Measurements from ENCODE around the gene SLC1A6.
"Not testable (repeated sequence)": the region's sequence is repeated elsewhere in the genome, so short reads cannot be mapped to it uniquely, and the experiment has no call there.

Gene SLC1A6

DNA sequence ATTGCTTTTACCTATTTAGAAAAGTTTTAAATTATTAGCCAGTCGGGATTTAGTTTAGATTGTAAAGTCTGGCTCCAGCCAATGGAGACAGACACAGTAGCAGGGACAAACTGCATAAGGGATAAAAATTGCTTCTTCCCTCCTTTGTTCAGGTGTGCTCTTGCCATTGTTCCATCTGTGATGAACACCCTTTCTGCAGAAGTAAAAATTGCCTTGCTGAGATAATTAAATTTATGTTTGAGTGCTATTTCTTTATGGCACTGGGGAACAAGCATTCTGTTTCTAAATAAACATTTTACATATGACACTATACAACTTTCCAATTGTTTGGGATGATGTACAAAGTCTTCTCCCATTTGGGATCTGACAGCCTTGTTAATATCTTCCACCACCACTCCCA lies 20.4 kb downstream of the SLC1A6 start:
- DNase-seq (ENCODE audit: low spot score) = no peak

DNA sequence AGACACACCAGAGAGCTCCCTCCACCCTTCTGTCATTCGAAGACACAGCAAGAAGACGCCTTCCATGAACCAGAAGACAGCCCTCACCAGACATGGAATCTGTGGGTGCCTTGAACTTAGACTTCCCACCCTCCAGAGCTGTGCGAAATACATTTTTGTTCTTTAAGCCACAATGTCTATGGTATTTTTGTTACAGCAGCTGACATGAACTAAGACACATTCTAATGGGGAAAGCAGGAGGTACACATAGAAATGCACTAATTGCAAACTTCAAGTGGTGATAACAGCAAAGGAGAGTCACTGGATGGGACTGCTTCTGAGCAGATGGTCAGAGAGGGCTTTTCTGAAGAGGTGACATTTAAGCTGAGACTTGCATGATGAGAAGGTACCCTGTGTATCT lies 22.2 kb downstream of the SLC1A6 start:
- DNase-seq (ENCODE audit: low spot score) = no peak

DNA sequence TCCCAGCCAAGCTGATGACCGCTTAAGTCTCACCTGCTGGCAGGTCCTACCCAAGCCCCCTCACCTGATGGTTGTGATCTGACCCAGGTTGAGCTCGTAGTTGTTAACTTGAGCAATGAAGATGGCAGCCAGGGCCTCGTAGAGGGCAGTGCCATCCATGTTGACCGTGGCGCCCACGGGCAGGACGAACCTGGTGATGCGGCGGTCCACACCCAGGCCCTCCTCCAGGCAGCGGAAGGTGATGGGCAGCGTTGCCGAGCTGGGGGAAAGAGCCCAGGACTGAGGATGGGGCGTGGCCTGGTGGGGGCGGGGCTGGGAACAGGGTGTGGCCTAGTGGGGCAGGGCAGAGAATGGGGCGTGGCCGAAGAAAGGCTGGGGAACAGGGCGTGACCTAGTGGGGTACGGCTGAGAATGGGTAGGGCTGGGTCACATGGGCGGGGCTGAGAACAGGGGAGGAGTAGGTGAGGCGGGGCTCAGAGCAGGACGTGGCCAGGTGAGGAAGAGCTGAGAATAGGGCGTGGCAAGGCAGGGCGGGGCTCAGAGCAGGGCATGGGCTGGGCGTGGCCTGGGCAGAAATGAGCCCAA lies 25.5 kb downstream of the SLC1A6 start:
- DNase-seq (ENCODE audit: low spot score) = no peak

DNA sequence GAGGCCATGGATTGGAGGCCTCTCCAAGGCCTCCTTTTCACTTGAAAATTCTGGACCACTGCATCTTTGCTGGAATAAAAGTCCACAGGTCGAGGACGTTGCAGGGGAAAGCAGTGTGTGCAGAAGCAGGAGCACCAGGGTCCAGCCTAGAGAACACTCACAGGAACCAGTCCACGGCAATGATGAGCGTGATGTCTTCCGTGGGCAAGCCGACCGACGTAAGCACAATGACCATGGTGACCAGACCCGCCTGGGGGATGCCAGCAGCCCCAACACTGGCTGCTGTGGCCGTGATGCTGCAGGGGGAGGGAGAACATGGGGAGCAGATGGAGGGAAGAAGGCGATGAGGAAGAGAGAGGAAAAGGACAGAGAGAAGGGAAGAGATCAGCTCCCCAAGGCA lies 26.9 kb downstream of the SLC1A6 start:
- no peak for DNase-seq (ENCODE audit: low spot score)

GRCh38 chr19:14950421-14950820 lies 29.2 kb downstream of the SLC1A6 start:
- no peak for DNase-seq (ENCODE audit: low spot score)

DNA sequence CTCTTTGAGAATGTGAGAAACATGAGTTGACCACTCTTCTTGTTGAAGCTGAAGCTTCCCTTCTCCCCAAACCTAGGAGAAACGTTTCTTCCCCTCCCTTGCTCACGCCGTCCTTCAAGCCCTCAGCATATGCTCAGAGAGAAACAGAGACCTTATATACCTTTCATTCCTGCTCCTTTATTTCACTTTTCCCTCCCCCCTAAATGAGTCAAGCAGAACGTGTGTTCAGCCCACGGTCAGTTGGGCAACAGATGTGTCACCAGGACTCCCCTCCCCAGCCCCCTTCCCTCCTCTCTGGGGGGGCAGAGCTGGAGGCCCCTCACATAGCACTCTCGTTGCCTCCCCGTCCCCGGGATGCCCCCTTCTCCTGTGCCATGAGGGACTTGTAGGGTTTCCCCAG lies 29.8 kb downstream of the SLC1A6 start:
- DNase-seq (ENCODE audit: low spot score) = no peak

DNA sequence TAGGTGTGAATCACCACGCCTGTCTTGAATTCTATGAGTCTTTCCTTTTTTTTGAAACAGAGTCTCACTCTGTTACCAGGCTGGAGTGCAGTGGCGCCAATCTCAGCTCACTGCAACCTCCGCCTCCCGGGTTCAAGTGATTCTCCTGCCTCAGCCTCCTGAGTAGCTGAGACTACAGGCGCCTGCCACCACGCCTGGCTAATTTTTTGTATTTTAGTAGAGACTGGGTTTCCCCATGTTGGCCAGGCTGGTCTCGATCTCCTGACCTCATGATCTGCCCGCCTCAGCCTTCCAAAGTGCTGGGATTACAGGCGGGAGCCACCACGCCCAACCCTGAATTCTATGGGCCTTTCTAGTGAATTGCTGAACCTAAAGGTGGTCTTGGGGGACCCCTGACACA lies 30.3 kb downstream of the SLC1A6 start:
- not testable (repeated sequence) for DNase-seq (ENCODE audit: low spot score)

GRCh38 chr19:14944456-14944855 lies 35.2 kb downstream of the SLC1A6 start:
- DNase-seq (ENCODE audit: low spot score) = no peak

DNA sequence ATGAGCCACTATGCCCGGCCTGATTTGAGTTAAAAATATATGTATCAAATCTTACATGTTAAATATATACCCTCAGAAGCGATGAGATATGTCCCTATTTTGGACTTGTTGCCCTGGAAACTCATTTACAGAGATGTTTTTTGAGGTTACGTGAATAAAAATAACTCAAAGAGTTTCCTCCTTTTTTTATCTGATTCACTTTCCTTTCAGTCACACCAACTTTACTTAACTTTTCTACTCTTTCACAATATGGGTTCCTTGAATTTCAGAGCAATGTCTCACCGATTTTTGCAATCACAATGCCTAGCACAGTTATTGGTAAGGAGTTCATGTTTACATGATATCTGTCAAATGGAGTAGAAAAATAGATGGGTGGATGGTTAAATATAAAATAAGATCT lies 36.1 kb downstream of the SLC1A6 start:
- DNase-seq (ENCODE audit: low spot score) = no peak

GRCh38 chr19:14941189-14941588 lies 38.5 kb downstream of the SLC1A6 start, which contains the start of gene OR7C2:
Gene OR7C2 (plus strand): TSS chr19:14941489. CDS start chr19:14941489, 0 bp downstream.
- no peak for DNase-seq (ENCODE audit: low spot score)

GRCh38 chr19:14940266-14940665 lies 39.4 kb downstream of the SLC1A6 start:
- DNase-seq (ENCODE audit: low spot score) = no peak

GRCh38 chr19:14933506-14933905 lies 46.2 kb downstream of the SLC1A6 start:
- no peak for DNase-seq (ENCODE audit: low spot score)

DNA sequence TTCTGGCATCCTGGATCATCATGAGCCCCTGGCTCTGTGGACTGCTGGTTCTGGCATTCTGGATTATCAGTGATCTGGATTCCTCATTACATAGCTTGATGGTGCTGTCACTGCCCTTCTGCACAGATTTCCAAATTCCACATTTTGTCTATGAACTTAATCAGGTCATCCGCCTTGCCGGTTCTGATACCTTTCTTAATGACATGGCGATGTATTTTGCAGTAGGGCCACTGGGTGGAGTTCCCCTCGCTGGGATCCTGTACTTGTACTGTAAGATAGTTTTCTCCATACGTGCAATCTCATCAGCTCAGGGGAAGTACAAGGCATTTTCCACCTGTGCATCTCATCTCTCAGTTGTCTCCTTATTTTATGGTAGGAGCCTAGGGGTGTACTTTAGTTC lies 62.8 kb downstream of the SLC1A6 start:
- DNase-seq (ENCODE audit: low spot score) = no peak

DNA sequence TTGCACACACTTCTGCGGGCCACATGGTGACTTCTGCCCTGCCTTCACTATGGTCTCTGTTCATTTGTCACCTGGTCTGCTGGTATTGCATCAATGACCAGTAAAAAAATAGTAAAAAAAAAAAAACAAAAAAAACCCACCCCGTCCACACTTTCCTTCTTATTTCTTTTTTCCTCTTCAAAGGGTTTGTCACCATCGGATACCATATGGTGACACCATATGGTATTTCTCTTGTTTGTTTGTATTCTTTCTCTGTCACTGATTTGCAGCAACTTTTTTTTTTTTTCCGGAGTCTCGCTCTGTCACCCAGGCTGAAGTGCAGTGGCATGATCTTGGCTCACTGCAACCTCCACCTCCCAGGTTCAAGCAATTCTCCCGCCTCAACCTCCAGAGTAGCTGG lies 64.5 kb downstream of the SLC1A6 start:
- DNase-seq (ENCODE audit: low spot score) = no peak

DNA sequence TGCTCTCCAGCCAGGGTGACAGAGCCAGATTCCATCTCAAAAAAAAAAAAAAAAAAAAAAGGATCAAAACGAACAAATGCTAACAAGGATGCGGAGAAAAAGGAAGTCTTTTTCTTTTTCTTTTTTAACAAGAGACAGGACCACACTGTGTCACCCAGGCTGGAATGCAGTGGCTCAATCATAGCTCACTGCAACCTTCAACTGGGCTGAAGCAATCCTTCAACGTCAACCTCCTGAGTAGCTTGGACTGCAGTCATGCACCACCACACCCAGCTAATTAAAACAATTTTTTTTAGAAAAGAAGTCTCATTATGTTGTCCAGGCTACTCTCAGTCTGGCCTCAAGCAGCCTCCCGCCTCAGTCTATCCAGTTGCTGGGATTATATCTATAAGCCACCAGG lies 73.0 kb downstream of the SLC1A6 start:
- no peak for DNase-seq (ENCODE audit: low spot score)

DNA sequence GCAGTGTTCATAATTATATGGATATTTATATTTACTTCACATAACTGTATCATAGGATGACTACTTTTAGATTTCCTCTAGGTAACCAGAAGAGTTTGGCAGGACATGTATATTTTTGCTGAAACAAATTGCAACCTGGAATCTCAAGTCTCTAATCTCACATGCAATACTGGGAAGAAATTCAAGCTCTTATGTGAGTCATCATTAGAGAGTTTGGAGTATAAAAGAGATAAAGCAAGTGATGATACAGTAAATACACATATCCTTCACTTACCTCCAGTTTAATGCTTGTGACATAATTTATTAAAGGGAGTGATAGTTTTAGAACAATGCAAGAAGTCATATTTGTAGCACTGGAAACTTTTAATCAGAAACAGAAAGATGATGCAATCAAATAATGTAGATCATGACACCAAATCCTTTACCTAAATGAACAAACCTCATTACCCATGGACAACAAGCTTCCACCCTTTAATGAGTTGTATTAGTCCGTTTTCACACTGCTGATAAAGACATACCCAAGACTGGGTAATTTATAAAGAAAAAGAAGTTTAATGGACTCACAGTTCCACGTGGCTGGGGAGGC lies 77.9 kb downstream of the SLC1A6 start:
- DNase-seq (ENCODE audit: low spot score) = no peak
